Stimulated activated CD4-positive, alpha-beta T cell treated with anti-CD3 and anti-CD28 coated beads, Interleukin-4, amount 100 ng/mL, for 1 hour (primary cell): Measurements from ENCODE around the gene PTPRD.

ENCODE experiments used
- DNase-seq: peaks from one replicate; pipeline ENCODE4 v3.0.0-alpha.2; 2020

The PTPRD gene

GRCh38 chr9:8337834-8338766, 2274.7 kb downstream of the PTPRD start:
- DNase-seq, result no peak

GRCh38 chr9:8332871-8333270, 2279.9 kb downstream of the PTPRD start:
- DNase-seq, result no peak

GRCh38 chr9:8332331-8332650, 2280.5 kb downstream of the PTPRD start:
- no peak for DNase-seq

GRCh38 chr9:8331507-8332330, 2281.1 kb downstream of the PTPRD start:
- DNase-seq, result no peak

- no peak for DNase-seq
These were observed 2283.1 kb downstream of the PTPRD start for GRCh38 chr9:8329561-8330283.

GRCh38 chr9:8315211-8315610, 2297.6 kb downstream of the PTPRD start:
- no peak for DNase-seq

GRCh38 chr9:8309258-8309657, 2303.5 kb downstream of the PTPRD start:
- DNase-seq, result no peak

- DNase-seq, result no peak
These were observed 2308.1 kb downstream of the PTPRD start for GRCh38 chr9:8304720-8305119.

GRCh38 chr9:8301296-8301695, 2311.5 kb downstream of the PTPRD start:
- DNase-seq, result no peak

GRCh38 chr9:8297047-8297446, 2315.8 kb downstream of the PTPRD start:
- no peak for DNase-seq

GRCh38 chr9:8292657-8293056, 2320.1 kb downstream of the PTPRD start:
- no peak for DNase-seq

GRCh38 chr9:8289681-8290080, 2323.1 kb downstream of the PTPRD start:
- DNase-seq, result no peak

- DNase-seq, result no peak
These were observed 2324.8 kb downstream of the PTPRD start for GRCh38 chr9:8287970-8288369.

- no peak for DNase-seq
These were observed 2325.3 kb downstream of the PTPRD start for GRCh38 chr9:8287501-8287900.

- no peak for DNase-seq
These were observed 2327.9 kb downstream of the PTPRD start for GRCh38 chr9:8284884-8285283.

GRCh38 chr9:8282535-8282934, 2330.3 kb downstream of the PTPRD start:
- no peak for DNase-seq

- no peak for DNase-seq
These were observed 2332.0 kb downstream of the PTPRD start for GRCh38 chr9:8280811-8281210.

GRCh38 chr9:8278048-8278447, 2334.8 kb downstream of the PTPRD start:
- DNase-seq, result no peak

- no peak for DNase-seq
These were observed 2342.6 kb downstream of the PTPRD start for GRCh38 chr9:8270235-8270634.

GRCh38 chr9:8268881-8269280, 2343.9 kb downstream of the PTPRD start:
- no peak for DNase-seq

- no peak for DNase-seq
These were observed 2344.5 kb downstream of the PTPRD start for GRCh38 chr9:8268216-8268878.

- DNase-seq, result no peak
These were observed 2345.2 kb downstream of the PTPRD start for GRCh38 chr9:8267636-8268035.

- no peak for DNase-seq
These were observed 2345.9 kb downstream of the PTPRD start for GRCh38 chr9:8266861-8267260.
